H1 (cell line): Measurements from ENCODE around the gene C20orf96.

Source experiments
- CHD1 ChIP-seq: IDR thresholded peaks from 2 replicates; pipeline ENCODE4 v1.6.1; 2012; ENCODE audit warnings: low read depth, low read length, improper control_type of control experiment
- FOSL1 ChIP-seq: IDR thresholded peaks from 2 replicates; pipeline ENCODE4 v1.6.1; 2011; ENCODE audit warnings: mild to moderate bottlenecking, low read depth, low read length, moderate library complexity; ENCODE audit not compliant: insufficient read depth
- POLR2AphosphoS5 ChIP-seq: IDR thresholded peaks from 2 replicates; pipeline ENCODE4 v1.6.1; 2011; ENCODE audit warnings: low read depth, low read length
- TAF1 ChIP-seq: IDR thresholded peaks from 2 replicates; pipeline ENCODE4 v1.6.1; 2011; ENCODE audit warnings: mild to moderate bottlenecking, low read depth, low read length

DNA sequence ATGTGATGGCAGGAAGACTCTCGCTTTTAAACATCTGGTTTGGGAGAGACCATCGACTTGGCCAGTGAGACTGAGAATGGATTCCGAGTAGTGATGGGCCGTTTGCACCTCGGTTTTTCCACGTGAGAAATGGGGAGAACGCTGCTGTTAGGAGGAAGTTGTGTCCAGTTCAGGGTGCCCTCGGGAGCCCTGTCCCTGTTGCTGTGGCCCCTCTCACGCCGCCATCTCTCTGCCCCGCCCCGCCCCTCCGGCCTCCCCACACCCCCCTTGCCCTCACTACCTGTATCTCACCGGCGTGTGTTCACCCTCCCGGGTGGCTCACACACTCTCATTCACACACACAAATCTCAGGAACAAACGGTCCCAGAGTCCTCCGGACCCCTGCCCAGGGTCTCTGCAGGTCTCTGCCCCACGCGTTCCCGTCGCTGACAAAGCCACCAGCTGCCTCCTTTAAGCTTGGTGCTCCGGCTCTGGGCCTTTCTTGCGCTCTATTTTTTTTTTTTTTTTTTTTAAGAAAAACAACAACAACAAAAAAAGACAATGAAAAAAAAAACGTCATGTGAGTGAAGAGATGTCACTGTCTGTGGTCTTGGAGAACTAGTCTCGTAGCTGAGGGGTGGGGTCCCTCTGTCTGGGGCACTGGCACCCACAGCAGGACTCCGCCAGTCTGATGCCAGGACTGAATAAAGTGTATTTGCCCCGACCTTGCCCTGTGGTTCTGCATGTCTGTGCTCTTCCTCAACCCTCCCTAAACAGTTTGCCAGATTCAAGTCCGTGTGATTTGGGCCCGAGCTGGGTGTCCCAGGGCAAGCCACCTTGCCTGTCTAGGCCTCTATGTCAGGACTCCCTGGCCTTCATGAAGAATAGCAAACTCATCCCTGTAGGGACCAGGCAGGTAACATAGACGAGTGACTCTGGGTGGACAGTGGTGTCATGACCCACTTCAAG lies 37.8 kb upstream of the C20orf96 start:
- TF ChIP-seq TAF1 (no peak), POLR2AphosphoS5 (peak; percentile 21; the same call in 1 of the 2 replicates), FOSL1 (no peak), CHD1 (no peak)
